Parathyroid adenoma (tissue), 2 donors: ENCODE data around the gene PRIM1.
A peak's percentile ranks its signal among the peaks of the same experiment; 100 is the strongest.

ENCODE experiments used
- H2AFZ ChIP-seq: fragments of 300-600 bp; sonication (generic); one replicate; pipeline ENCODE4 v1.7.0; 2017; ENCODE audit warnings: antibody characterized with exemption, mild to moderate bottlenecking
- H3K27ac ChIP-seq: fragments of 300-600 bp; sonication (generic); one replicate; pipeline ENCODE4 v1.7.0; 2017
- H3K27me3 ChIP-seq: fragments of 300-600 bp; sonication (generic); one replicate; pipeline ENCODE4 v1.7.0; 2017; ENCODE audit warnings: low read length; ENCODE audit not compliant: control insufficient read depth, insufficient read depth
- H3K36me3 ChIP-seq: fragments of 300-600 bp; sonication (generic); one replicate; pipeline ENCODE4 v1.7.0; 2017; ENCODE audit warnings: low read length; ENCODE audit not compliant: control insufficient read depth, insufficient read depth
- H3K4me1 ChIP-seq: fragments of 300-600 bp; sonication (generic); one replicate; pipeline ENCODE4 v1.7.0; 2017; ENCODE audit warnings: control low read depth
- H3K4me2 ChIP-seq: fragments of 300-600 bp; sonication (generic); one replicate; pipeline ENCODE4 v1.7.0; 2017; ENCODE audit warnings: low read length
- H3K4me3 ChIP-seq: fragments of 300-600 bp; sonication (generic); one replicate; pipeline ENCODE4 v1.7.0; 2017; ENCODE audit warnings: low read depth, low read length
- H3K79me2 ChIP-seq: fragments of 300-600 bp; sonication (generic); one replicate; pipeline ENCODE4 v1.7.0; 2017; ENCODE audit warnings: control low read depth
- H3K9ac ChIP-seq: fragments of 300-600 bp; sonication (generic); one replicate; pipeline ENCODE4 v1.7.0; 2017; ENCODE audit warnings: mild to moderate bottlenecking
- H3K9me3 ChIP-seq: fragments of 300-600 bp; sonication (generic); one replicate; pipeline ENCODE4 v1.7.0; 2017; ENCODE audit warnings: low read length; ENCODE audit not compliant: control insufficient read depth
- CTCF ChIP-seq: fragments of 300-600 bp; sonication (generic); IDR thresholded peaks from one replicate; pipeline ENCODE4 v1.7.0; 2017; ENCODE audit warnings: antibody characterized with exemption, mild to moderate bottlenecking
- donor health status: primary hyperparathyroidism.

Gene PRIM1

DNA sequence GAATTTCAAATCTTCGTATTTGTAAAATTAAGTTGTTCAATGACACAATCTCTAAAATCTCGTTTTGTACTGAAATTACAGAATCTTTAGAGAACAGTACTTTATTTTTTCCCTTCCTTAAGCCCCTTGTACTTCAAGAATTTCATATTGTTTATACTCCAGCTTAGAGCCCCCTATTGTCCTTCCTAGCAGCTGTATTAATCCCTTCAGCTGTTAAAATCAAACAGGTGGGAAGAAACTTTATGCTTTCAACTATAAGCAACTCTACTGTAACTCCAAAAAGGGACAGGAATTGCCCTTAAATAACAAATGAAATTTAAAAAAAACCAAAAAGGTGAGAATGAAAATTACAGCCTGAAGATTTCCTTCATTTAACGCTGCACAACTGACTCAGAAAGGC is 28.8 kb downstream of the PRIM1 start:
- no peak overlapping the region for H3K27ac ChIP-seq

GRCh38 chr12:56722832-56723231 is 29.3 kb downstream of the PRIM1 start:
- Histone ChIP-seq H3K79me2 (peaks cover 61% of the 10 kb centered on the region), H3K4me3 (peak overlapping the region; percentile 98), H3K9ac (no peak overlapping the region), H3K27ac (no peak overlapping the region), H2AFZ (no peak overlapping the region), H3K9me3 (no peaks in the 10 kb centered on the region), H3K4me2 (peak overlapping the region; percentile 91), H3K36me3 (no peaks in the 10 kb centered on the region), H3K27me3 (no peaks in the 10 kb centered on the region), H3K4me1 (peaks cover 27% of the 10 kb centered on the region)
- TF ChIP-seq CTCF: no peak

More for the DNA sequence above, 28.8 kb downstream of the PRIM1 start:
- Histone ChIP-seq H2AFZ (no peak overlapping the region), H3K9ac (no peak overlapping the region), H3K4me2 (peak overlapping the region; percentile 91), H3K9me3 (no peaks in the 10 kb centered on the region), H3K79me2 (peaks cover 61% of the 10 kb centered on the region), H3K27me3 (no peaks in the 10 kb centered on the region), H3K4me3 (peak overlapping the region; percentile 98), H3K36me3 (no peaks in the 10 kb centered on the region), H3K4me1 (peaks cover 27% of the 10 kb centered on the region)
- no peak for TF ChIP-seq CTCF

GRCh38 chr12:56721721-56722120 is 30.4 kb downstream of the PRIM1 start:
- Histone ChIP-seq H3K36me3 (no peaks in the 10 kb centered on the region), H3K9ac (no peak overlapping the region), H3K4me2 (no peak overlapping the region), H3K9me3 (no peaks in the 10 kb centered on the region), H3K27me3 (no peaks in the 10 kb centered on the region), H3K4me3 (peak overlapping the region; percentile 19), H3K4me1 (peaks cover 27% of the 10 kb centered on the region), H3K79me2 (peaks cover 61% of the 10 kb centered on the region), H3K27ac (no peak overlapping the region), H2AFZ (no peak overlapping the region)
- no peak for TF ChIP-seq CTCF

DNA sequence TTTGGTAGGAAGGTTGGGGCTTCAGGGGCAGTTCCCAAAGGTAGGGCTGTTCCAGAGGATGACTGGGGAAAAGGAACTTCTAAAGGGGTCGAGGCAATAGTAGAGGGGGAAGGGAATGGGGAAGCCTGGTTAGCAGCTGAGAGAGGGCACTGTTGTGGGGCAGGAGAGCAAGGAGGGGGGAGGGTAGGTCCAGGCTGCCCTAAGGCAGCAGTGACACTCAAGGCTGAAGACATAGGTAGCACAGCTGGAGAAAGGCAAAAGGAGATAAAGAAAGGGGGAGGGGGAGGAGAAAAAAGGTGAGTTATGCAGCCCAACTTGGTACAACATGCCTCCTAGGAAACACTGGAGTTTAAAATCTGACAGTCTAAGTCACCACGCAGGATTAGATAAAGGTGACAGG is 30.9 kb downstream of the PRIM1 start:
- Histone ChIP-seq H3K9ac (no peak overlapping the region), H3K4me1 (peaks cover 27% of the 10 kb centered on the region)

More for the DNA sequence above, 30.9 kb downstream of the PRIM1 start:
- Histone ChIP-seq H3K4me2 (no peak overlapping the region), H2AFZ (no peak overlapping the region), H3K4me3 (no peak overlapping the region), H3K79me2 (peaks cover 63% of the 10 kb centered on the region), H3K36me3 (no peaks in the 10 kb centered on the region), H3K9me3 (no peaks in the 10 kb centered on the region), H3K27ac (no peak overlapping the region), H3K27me3 (no peaks in the 10 kb centered on the region)
- no peak for TF ChIP-seq CTCF
